Loucy (cell line): ENCODE results near the gene CSTF3.

Experiments used
- CTCF ChIP-seq: fragments of 200-600 bp; sonication (generic); conservative IDR thresholded peaks from 2 replicates; pipeline ENCODE4 v1.5.1; 2014; ENCODE audit warnings: mild to moderate bottlenecking, antibody characterized with exemption, low read length
- EZH2phosphoT487 ChIP-seq: fragments of 200-600 bp; IDR thresholded peaks from 2 replicates; pipeline ENCODE4 v1.6.1; 2018; ENCODE audit warnings: antibody characterized with exemption, mild to moderate bottlenecking, moderate library complexity, borderline replicate concordance

- no peak for TF ChIP-seq CTCF
- TF ChIP-seq EZH2phosphoT487 = no peak
Measured at GRCh38 chr11:33039274-33040032, 121.8 kb downstream of the CSTF3 start, which contains the start of gene TCP11L1.
